Measurements from ENCODE around the gene PSAT1. TPM values are rescaled to one million over a fixed set of nuclear protein-coding genes. Genes with fewer than 3 reads are reported as not detected.

Gene PSAT1
- total RNA-seq, 1 experiment from 2014 or later, result 271 TPM

- Histone ChIP-seq H3K36me3 (replicated peaks; ENCODE audit: control insufficient read depth, insufficient read depth, low read length) (peaks cover 23% of the 10 kb centered on the region), H3K4me3 (ENCODE audit: insufficient read depth, low read depth, low read length) (peak overlapping the region; percentile 100), H3K27me3 (ENCODE audit: control insufficient read depth, insufficient read depth, low read length) (no peaks in the 10 kb centered on the region)
- peak; percentile 82 for DNase-seq
Measured at GRCh38 chr9:78298046-78298765, 1.3 kb downstream of the PSAT1 start.

DNA sequence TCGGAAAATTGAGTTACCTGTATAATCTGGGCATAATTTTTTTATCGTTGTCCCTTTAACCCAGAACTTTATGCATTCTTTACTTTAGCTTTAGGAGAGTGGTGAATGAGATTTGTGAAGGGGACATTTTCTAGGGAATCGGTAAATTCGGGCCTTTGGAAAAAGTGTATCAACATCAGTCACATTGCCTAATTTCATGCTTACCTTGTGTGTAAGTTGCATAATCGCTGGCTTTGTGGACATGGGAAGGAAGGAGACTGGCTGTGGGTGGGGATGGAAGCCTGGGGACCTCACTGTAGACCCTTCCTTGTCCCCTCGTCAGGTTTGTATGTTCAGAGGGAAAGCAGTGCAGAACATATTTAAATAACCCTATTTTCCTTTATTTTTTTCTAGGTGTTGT lies 3.3 kb downstream of the PSAT1 start:
- Histone ChIP-seq H3K36me3 (replicated peaks; ENCODE audit: control insufficient read depth, insufficient read depth, low read length) (peaks cover 40% of the 10 kb centered on the region), H3K27me3 (ENCODE audit: control insufficient read depth, insufficient read depth, low read length) (no peaks in the 10 kb centered on the region), H3K4me3 (ENCODE audit: insufficient read depth, low read depth, low read length) (no peak overlapping the region)
- DNase-seq, result no peak

DNA sequence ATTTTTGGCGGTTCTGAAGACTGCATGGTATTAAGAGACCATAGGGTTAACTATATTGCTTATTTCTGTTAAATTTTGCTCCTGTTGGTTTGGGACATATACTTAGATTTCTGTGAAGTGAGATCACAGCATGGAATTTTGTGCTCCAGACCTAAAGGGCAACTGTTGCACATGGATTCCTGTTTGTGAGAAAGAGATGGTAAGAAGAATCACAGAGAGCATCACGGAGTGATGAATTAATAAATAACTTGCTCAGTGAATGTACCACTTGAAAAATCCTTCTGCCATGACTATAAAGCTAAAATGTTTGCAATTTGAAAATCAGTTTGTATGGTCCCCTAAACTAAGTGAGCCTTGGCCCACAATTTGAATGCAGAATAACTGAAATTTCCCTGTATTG lies 4.5 kb downstream of the PSAT1 start:
- Histone ChIP-seq H3K36me3 (replicated peaks; ENCODE audit: control insufficient read depth, insufficient read depth, low read length) (peaks cover 52% of the 10 kb centered on the region), H3K4me3 (ENCODE audit: insufficient read depth, low read depth, low read length) (no peak overlapping the region)

DNA sequence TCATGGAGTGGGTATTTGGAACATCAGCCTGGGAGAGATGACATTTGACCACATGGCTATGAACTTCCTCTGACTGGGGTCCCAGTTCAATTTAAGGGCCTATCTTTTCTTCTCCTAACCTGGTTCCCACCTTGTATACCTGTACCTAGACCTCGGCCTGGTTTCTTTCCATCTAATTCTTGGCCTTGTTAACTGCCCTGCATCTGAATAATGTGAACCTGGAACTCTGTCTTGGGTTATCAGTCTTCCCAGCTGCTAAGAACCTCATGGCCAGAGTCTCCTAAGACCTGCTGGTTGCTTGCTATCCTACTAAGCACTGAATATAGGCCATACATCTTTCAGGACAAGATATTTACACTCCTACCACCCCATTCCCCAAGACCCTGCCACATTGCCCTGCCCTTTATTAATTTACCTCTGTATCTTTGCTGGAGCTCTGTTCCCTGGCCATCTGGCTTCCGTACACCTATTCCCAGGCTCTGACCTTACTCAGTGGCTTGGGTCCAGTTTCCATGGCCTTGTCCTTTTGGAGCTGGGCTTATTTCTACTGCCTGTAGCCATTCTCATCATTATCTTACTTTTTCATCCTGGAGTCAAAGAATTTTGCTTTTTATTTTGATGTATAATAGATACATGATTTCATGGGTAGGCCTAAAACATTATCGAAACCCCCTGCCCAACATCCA lies 6.6 kb downstream of the PSAT1 start:
- peaks cover 67% of the 10 kb centered on the region for H3K36me3 ChIP-seq (replicated peaks; ENCODE audit: control insufficient read depth, insufficient read depth, low read length)
- H3K4me3 ChIP-seq (ENCODE audit: insufficient read depth, low read depth, low read length), result no peak overlapping the region
- DNase-seq, result no peak
- no peaks in the 10 kb centered on the region for H3K27me3 ChIP-seq (ENCODE audit: control insufficient read depth, insufficient read depth, low read length)

More for the DNA sequence above, 4.5 kb downstream of the PSAT1 start:
- no peaks in the 10 kb centered on the region for H3K27me3 ChIP-seq (ENCODE audit: control insufficient read depth, insufficient read depth, low read length)
- DNase-seq, result no peak

DNA sequence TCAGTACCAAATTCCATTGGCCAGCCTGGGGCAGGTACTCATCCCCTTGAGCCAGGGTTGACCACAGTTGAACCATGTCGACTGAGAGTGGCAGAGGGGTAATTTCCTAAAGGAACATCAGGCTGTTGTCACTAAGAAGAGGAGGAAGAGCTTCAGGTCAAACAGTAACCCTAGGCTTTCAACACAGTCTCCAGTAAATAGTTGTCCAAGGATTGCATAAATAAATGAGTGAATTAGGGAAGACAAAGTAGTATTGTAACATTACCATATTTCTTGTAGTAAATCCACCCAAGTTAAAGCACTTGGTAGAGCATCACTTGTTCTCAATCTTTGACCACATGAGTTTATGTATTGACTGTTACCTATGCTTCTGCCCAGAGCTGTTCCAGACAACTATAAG lies 7.4 kb downstream of the PSAT1 start:
- no peaks in the 10 kb centered on the region for H3K27me3 ChIP-seq (ENCODE audit: control insufficient read depth, insufficient read depth, low read length)
- H3K36me3 ChIP-seq (replicated peaks; ENCODE audit: control insufficient read depth, insufficient read depth, low read length), result peaks cover 71% of the 10 kb centered on the region
- no peak overlapping the region for H3K4me3 ChIP-seq (ENCODE audit: insufficient read depth, low read depth, low read length)
- DNase-seq, result no peak

GRCh38 chr9:78306222-78307076 lies 9.5 kb downstream of the PSAT1 start:
- no peaks in the 10 kb centered on the region for H3K27me3 ChIP-seq (ENCODE audit: control insufficient read depth, insufficient read depth, low read length)
- H3K4me3 ChIP-seq (ENCODE audit: insufficient read depth, low read depth, low read length), result no peak overlapping the region
- H3K36me3 ChIP-seq (replicated peaks; ENCODE audit: control insufficient read depth, insufficient read depth, low read length), result peaks cover 73% of the 10 kb centered on the region
- DNase-seq, result no peak

GRCh38 chr9:78307360-78307759 lies 10.4 kb downstream of the PSAT1 start:
- no peak overlapping the region for H3K4me3 ChIP-seq (ENCODE audit: insufficient read depth, low read depth, low read length)
- DNase-seq, result no peak
- H3K27me3 ChIP-seq (ENCODE audit: control insufficient read depth, insufficient read depth, low read length), result no peaks in the 10 kb centered on the region
- H3K36me3 ChIP-seq (replicated peaks; ENCODE audit: control insufficient read depth, insufficient read depth, low read length), result peaks cover 74% of the 10 kb centered on the region

DNA sequence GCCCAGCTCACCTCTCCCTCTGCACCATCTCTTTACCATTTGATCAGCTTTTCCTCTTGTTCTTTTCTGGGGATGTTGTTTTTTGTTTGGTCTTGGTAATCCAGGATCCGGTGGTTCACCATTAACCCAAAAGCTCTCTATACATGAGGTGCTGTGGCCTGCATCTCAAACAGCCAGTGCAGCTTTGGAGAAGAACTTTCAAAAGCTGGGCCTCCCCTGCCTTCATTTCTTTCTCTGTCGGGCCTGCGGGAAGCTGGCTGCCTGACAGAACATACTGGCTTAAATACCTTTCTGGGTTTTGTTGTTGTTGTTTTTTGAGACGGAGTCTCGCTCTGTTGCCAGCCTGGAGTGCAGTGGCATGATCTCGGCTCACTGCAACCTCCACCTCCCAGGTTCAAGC lies 12.1 kb downstream of the PSAT1 start:
- H3K27me3 ChIP-seq (ENCODE audit: control insufficient read depth, insufficient read depth, low read length), result no peaks in the 10 kb centered on the region
- no peak overlapping the region for H3K4me3 ChIP-seq (ENCODE audit: insufficient read depth, low read depth, low read length)
- no peak for DNase-seq
- H3K36me3 ChIP-seq (replicated peaks; ENCODE audit: control insufficient read depth, insufficient read depth, low read length), result peaks cover 70% of the 10 kb centered on the region

- Histone ChIP-seq H3K36me3 (replicated peaks; ENCODE audit: control insufficient read depth, insufficient read depth, low read length) (peaks cover 66% of the 10 kb centered on the region), H3K27me3 (ENCODE audit: control insufficient read depth, insufficient read depth, low read length) (no peaks in the 10 kb centered on the region), H3K4me3 (ENCODE audit: insufficient read depth, low read depth, low read length) (no peak overlapping the region)
- DNase-seq, result no peak
Measured at GRCh38 chr9:78311075-78311474, 14.2 kb downstream of the PSAT1 start.

DNA sequence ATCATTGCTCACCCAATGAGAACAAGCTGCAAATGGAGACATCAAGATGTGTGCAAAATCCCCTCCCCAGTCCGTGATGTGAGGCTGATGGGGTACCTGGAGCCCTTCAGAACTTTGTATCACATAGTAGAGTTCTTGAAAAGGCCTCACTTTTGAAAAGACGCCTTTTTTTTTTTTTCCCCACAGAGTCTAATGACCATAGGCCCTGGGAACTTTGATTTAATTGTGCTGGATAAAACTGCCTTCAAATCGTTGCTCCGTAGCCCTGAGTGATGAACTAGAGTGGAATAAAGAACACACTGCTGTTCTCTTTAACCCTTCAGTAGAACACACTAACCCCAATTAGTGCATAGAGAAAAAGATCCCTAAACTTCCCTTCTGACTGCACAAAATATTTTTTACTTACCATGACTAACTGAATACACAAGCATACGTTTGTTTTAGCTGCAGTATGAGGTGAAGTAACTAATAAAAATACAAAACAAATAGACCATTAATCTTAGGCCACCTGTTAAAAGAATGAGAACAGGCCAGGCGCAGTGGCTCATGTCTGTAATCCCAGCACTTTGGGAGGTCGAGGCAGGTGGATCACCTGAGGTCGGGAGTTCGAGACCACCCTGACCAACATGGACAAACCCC lies 15.1 kb downstream of the PSAT1 start:
- Histone ChIP-seq H3K4me3 (ENCODE audit: insufficient read depth, low read depth, low read length) (no peak overlapping the region), H3K36me3 (replicated peaks; ENCODE audit: control insufficient read depth, insufficient read depth, low read length) (peaks cover 66% of the 10 kb centered on the region), H3K27me3 (ENCODE audit: control insufficient read depth, insufficient read depth, low read length) (no peaks in the 10 kb centered on the region)
- DNase-seq, result no peak

- peaks cover 71% of the 10 kb centered on the region for H3K36me3 ChIP-seq (replicated peaks; ENCODE audit: control insufficient read depth, insufficient read depth, low read length)
- no peak for DNase-seq
- H3K27me3 ChIP-seq (ENCODE audit: control insufficient read depth, insufficient read depth, low read length), result no peaks in the 10 kb centered on the region
- no peak overlapping the region for H3K4me3 ChIP-seq (ENCODE audit: insufficient read depth, low read depth, low read length)
Measured at GRCh38 chr9:78314550-78314949, 17.6 kb downstream of the PSAT1 start.

DNA sequence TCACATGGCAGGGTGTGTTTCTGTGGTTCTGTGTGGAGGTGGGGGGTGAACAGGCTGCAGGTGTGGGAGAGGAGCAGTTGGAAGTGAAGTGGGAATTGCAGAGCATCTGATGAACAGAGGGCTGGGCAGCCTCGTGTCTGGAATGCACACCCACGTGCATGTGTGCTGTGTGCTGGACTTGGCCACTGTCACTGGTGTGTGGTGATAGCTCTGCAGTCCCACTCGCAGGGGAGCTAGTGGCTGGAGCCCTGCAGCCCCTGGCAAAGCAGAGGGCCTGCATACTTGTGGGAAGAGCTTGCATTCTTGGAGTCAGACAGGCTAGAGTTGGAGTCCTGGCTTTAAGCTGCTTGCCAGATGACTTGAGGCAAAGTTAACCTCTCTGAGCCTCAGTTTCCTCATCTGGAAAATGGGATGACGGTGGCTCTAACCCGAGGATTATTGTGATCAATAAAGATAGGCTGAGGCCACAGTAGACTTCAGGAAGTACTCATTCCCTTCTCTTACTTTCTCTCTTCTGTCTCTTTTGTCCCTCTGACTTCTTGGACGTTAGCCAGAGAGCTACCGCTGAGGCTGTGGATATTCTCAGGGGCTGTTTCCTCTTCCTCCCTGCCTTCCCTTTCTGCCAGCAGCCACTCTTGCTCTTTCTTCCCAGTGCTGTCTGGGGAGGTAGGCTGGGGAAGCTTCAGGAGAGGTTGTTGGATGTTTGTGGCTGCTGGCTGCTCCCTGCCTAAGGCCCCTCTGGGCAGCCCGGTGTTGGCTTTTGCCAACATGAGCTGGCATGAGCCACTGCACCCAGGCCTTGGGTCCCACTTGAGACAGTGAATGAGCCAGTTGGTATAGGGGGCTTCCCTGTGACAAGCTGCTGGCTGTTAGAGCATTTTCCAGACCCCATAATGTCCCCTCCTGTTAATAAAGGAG lies 18.3 kb downstream of the PSAT1 start:
- Histone ChIP-seq H3K4me3 (ENCODE audit: insufficient read depth, low read depth, low read length) (no peak overlapping the region), H3K36me3 (replicated peaks; ENCODE audit: control insufficient read depth, insufficient read depth, low read length) (peaks cover 70% of the 10 kb centered on the region), H3K27me3 (ENCODE audit: control insufficient read depth, insufficient read depth, low read length) (no peaks in the 10 kb centered on the region)
- DNase-seq, result no peak

DNA sequence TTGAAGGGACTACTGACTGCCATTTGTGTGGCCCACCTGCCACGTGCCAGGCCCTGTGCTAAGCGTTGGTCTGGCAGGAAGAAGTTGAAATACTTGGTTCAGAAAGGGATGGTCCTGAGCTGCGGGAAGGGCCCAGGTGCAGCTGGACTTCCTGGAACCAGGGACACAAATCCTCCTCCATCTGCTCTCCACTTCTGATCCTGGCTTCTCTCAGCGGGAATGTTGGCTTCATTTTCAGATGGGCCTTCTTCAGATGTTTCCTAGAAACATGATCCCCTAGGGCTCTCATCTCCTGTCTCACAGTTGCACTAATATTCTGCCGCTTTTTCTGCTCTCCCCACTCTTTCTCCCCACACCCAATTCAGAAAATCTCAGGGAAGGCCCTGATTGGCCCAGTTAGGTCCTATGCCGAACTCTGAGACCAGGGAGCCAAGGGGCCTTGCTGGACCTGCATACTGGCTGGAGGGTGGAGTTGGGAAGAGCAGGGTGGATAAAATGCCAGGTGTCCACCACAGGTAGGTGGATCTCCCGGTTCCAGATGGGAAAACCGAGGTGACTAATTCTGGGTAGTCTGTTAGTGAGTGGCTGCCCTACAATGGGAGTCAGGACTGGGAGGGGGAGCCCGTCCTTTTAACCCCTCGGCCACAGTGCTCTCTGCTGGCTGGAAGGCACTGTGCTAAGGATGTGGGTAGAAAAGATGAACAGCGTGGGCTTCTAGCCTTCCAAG lies 19.4 kb downstream of the PSAT1 start:
- DNase-seq, result peak; percentile 34
- Histone ChIP-seq H3K27me3 (ENCODE audit: control insufficient read depth, insufficient read depth, low read length) (no peaks in the 10 kb centered on the region), H3K4me3 (ENCODE audit: insufficient read depth, low read depth, low read length) (no peak overlapping the region), H3K36me3 (replicated peaks; ENCODE audit: control insufficient read depth, insufficient read depth, low read length) (peaks cover 69% of the 10 kb centered on the region)
